ENCODE results near the gene CNIH4. TPM values are rescaled to one million over a fixed set of nuclear protein-coding genes. Genes with fewer than 3 reads are reported as not detected.

CNIH4 gene
- total RNA-seq, 1 experiment from 2014 or later, result 49.1 TPM

- no peak for DNase-seq
- peaks cover 26% of the 10 kb centered on the region for H3K79me2 ChIP-seq (ENCODE audit: low read length)
- no peaks in the 10 kb centered on the region for H4K20me1 ChIP-seq (ENCODE audit: insufficient read depth, low read depth, low read length)
- no peak overlapping the region for H2AFZ ChIP-seq (ENCODE audit: low read length)
- H3K9me3 ChIP-seq (ENCODE audit: low read length), result no peaks in the 10 kb centered on the region
- no peaks in the 10 kb centered on the region for H3K9me2 ChIP-seq (replicated peaks; ENCODE audit: insufficient read depth, low read length)
- H3K4me3 ChIP-seq (ENCODE audit: low read length), result no peak overlapping the region
- H3K27me3 ChIP-seq (ENCODE audit: low read length), result no peaks in the 10 kb centered on the region
- H3K36me3 ChIP-seq (ENCODE audit: insufficient read depth, low read length), result peaks cover 78% of the 10 kb centered on the region
- H3K4me2 ChIP-seq (ENCODE audit: low read depth, low read length, poor library complexity, severe bottlenecking), result no peak overlapping the region
- no peak overlapping the region for H3K27ac ChIP-seq (ENCODE audit: low read length)
- no peak overlapping the region for H3K9ac ChIP-seq (ENCODE audit: low read length)
- no peaks in the 10 kb centered on the region for H3K4me1 ChIP-seq (ENCODE audit: low read length)
Observed at GRCh38 chr1:224399887-224400286, 43.2 kb downstream of the CNIH4 start.

- no peak for DNase-seq
- H3K27ac ChIP-seq (ENCODE audit: low read length), result no peak overlapping the region
Observed at GRCh38 chr1:224402472-224403036, 45.9 kb downstream of the CNIH4 start.

GRCh38 chr1:224404916-224405603 lies 48.4 kb downstream of the CNIH4 start:
- no peaks in the 10 kb centered on the region for H3K4me1 ChIP-seq (ENCODE audit: low read length)
- no peak overlapping the region for H3K27ac ChIP-seq (ENCODE audit: low read length)
- H3K79me2 ChIP-seq (ENCODE audit: low read length), result peaks cover 46% of the 10 kb centered on the region
- no peak overlapping the region for H3K4me3 ChIP-seq (ENCODE audit: low read length)
- H3K4me2 ChIP-seq (ENCODE audit: low read depth, low read length, poor library complexity, severe bottlenecking), result no peak overlapping the region
- H3K36me3 ChIP-seq (ENCODE audit: insufficient read depth, low read length), result peaks cover 63% of the 10 kb centered on the region
- no peaks in the 10 kb centered on the region for H3K9me2 ChIP-seq (replicated peaks; ENCODE audit: insufficient read depth, low read length)
- H3K9me3 ChIP-seq (ENCODE audit: low read length), result no peaks in the 10 kb centered on the region
- H2AFZ ChIP-seq (ENCODE audit: low read length), result no peak overlapping the region
- H4K20me1 ChIP-seq (ENCODE audit: insufficient read depth, low read depth, low read length), result no peaks in the 10 kb centered on the region
- no peaks in the 10 kb centered on the region for H3K27me3 ChIP-seq (ENCODE audit: low read length)
- DNase-seq, result no peak
- H3K9ac ChIP-seq (ENCODE audit: low read length), result no peak overlapping the region

More at GRCh38 chr1:224402472-224403036, 45.9 kb downstream of the CNIH4 start:
- Histone ChIP-seq H2AFZ (ENCODE audit: low read length) (no peak overlapping the region), H4K20me1 (ENCODE audit: insufficient read depth, low read depth, low read length) (no peaks in the 10 kb centered on the region), H3K79me2 (ENCODE audit: low read length) (peaks cover 35% of the 10 kb centered on the region), H3K4me3 (ENCODE audit: low read length) (no peak overlapping the region), H3K9me3 (ENCODE audit: low read length) (no peaks in the 10 kb centered on the region), H3K4me2 (ENCODE audit: low read depth, low read length, poor library complexity, severe bottlenecking) (no peak overlapping the region), H3K4me1 (ENCODE audit: low read length) (no peaks in the 10 kb centered on the region), H3K9ac (ENCODE audit: low read length) (no peak overlapping the region), H3K9me2 (replicated peaks; ENCODE audit: insufficient read depth, low read length) (no peaks in the 10 kb centered on the region), H3K27me3 (ENCODE audit: low read length) (no peaks in the 10 kb centered on the region), H3K36me3 (ENCODE audit: insufficient read depth, low read length) (peaks cover 69% of the 10 kb centered on the region)

- Histone ChIP-seq H3K79me2 (ENCODE audit: low read length) (peaks cover 46% of the 10 kb centered on the region), H3K27ac (ENCODE audit: low read length) (no peak overlapping the region), H3K9me2 (replicated peaks; ENCODE audit: insufficient read depth, low read length) (no peaks in the 10 kb centered on the region), H3K4me1 (ENCODE audit: low read length) (no peaks in the 10 kb centered on the region), H2AFZ (ENCODE audit: low read length) (no peak overlapping the region), H3K36me3 (ENCODE audit: insufficient read depth, low read length) (peaks cover 67% of the 10 kb centered on the region), H3K9me3 (ENCODE audit: low read length) (no peaks in the 10 kb centered on the region), H3K27me3 (ENCODE audit: low read length) (no peaks in the 10 kb centered on the region), H3K4me2 (ENCODE audit: low read depth, low read length, poor library complexity, severe bottlenecking) (no peak overlapping the region), H3K4me3 (ENCODE audit: low read length) (no peak overlapping the region), H3K9ac (ENCODE audit: low read length) (no peak overlapping the region), H4K20me1 (ENCODE audit: insufficient read depth, low read depth, low read length) (no peaks in the 10 kb centered on the region)
- DNase-seq, result no peak
Observed at GRCh38 chr1:224405604-224405970, 48.9 kb downstream of the CNIH4 start.

- no peak for DNase-seq
- H2AFZ ChIP-seq (ENCODE audit: low read length), result no peak overlapping the region
- no peaks in the 10 kb centered on the region for H3K27me3 ChIP-seq (ENCODE audit: low read length)
- H3K4me2 ChIP-seq (ENCODE audit: low read depth, low read length, poor library complexity, severe bottlenecking), result no peak overlapping the region
- H3K36me3 ChIP-seq (ENCODE audit: insufficient read depth, low read length), result peaks cover 68% of the 10 kb centered on the region
- no peaks in the 10 kb centered on the region for H3K9me2 ChIP-seq (replicated peaks; ENCODE audit: insufficient read depth, low read length)
- no peak overlapping the region for H3K27ac ChIP-seq (ENCODE audit: low read length)
- H3K4me1 ChIP-seq (ENCODE audit: low read length), result no peaks in the 10 kb centered on the region
- no peaks in the 10 kb centered on the region for H3K9me3 ChIP-seq (ENCODE audit: low read length)
- peaks cover 41% of the 10 kb centered on the region for H3K79me2 ChIP-seq (ENCODE audit: low read length)
- no peak overlapping the region for H3K4me3 ChIP-seq (ENCODE audit: low read length)
- no peaks in the 10 kb centered on the region for H4K20me1 ChIP-seq (ENCODE audit: insufficient read depth, low read depth, low read length)
- H3K9ac ChIP-seq (ENCODE audit: low read length), result no peak overlapping the region
Observed at GRCh38 chr1:224406216-224406615, 49.5 kb downstream of the CNIH4 start.

GRCh38 chr1:224407571-224408293 lies 51.1 kb downstream of the CNIH4 start:
- peaks cover 31% of the 10 kb centered on the region for H3K79me2 ChIP-seq (ENCODE audit: low read length)
- H4K20me1 ChIP-seq (ENCODE audit: insufficient read depth, low read depth, low read length), result no peaks in the 10 kb centered on the region
- H3K4me1 ChIP-seq (ENCODE audit: low read length), result no peaks in the 10 kb centered on the region
- no peaks in the 10 kb centered on the region for H3K9me3 ChIP-seq (ENCODE audit: low read length)
- no peak for DNase-seq
- no peak overlapping the region for H3K4me3 ChIP-seq (ENCODE audit: low read length)
- peaks cover 66% of the 10 kb centered on the region for H3K36me3 ChIP-seq (ENCODE audit: insufficient read depth, low read length)
- H3K27ac ChIP-seq (ENCODE audit: low read length), result no peak overlapping the region
- H3K9ac ChIP-seq (ENCODE audit: low read length), result no peak overlapping the region
- no peaks in the 10 kb centered on the region for H3K27me3 ChIP-seq (ENCODE audit: low read length)
- no peak overlapping the region for H2AFZ ChIP-seq (ENCODE audit: low read length)
- H3K4me2 ChIP-seq (ENCODE audit: low read depth, low read length, poor library complexity, severe bottlenecking), result no peak overlapping the region
- no peaks in the 10 kb centered on the region for H3K9me2 ChIP-seq (replicated peaks; ENCODE audit: insufficient read depth, low read length)

- Histone ChIP-seq H3K4me3 (ENCODE audit: low read length) (no peak overlapping the region), H3K36me3 (ENCODE audit: insufficient read depth, low read length) (peaks cover 67% of the 10 kb centered on the region), H3K4me1 (ENCODE audit: low read length) (no peaks in the 10 kb centered on the region), H3K9me2 (replicated peaks; ENCODE audit: insufficient read depth, low read length) (no peaks in the 10 kb centered on the region), H3K4me2 (ENCODE audit: low read depth, low read length, poor library complexity, severe bottlenecking) (no peak overlapping the region), H3K27me3 (ENCODE audit: low read length) (no peaks in the 10 kb centered on the region), H3K9ac (ENCODE audit: low read length) (no peak overlapping the region), H4K20me1 (ENCODE audit: insufficient read depth, low read depth, low read length) (no peaks in the 10 kb centered on the region), H3K79me2 (ENCODE audit: low read length) (peaks cover 31% of the 10 kb centered on the region), H2AFZ (ENCODE audit: low read length) (no peak overlapping the region), H3K9me3 (ENCODE audit: low read length) (no peaks in the 10 kb centered on the region), H3K27ac (ENCODE audit: low read length) (no peak overlapping the region)
- no peak for DNase-seq
Observed at GRCh38 chr1:224408294-224408590, 51.6 kb downstream of the CNIH4 start.

- H2AFZ ChIP-seq (ENCODE audit: low read length), result no peak overlapping the region
- no peak overlapping the region for H3K9ac ChIP-seq (ENCODE audit: low read length)
- H3K27me3 ChIP-seq (ENCODE audit: low read length), result no peaks in the 10 kb centered on the region
- no peaks in the 10 kb centered on the region for H4K20me1 ChIP-seq (ENCODE audit: insufficient read depth, low read depth, low read length)
- DNase-seq, result no peak
- no peaks in the 10 kb centered on the region for H3K9me3 ChIP-seq (ENCODE audit: low read length)
- no peaks in the 10 kb centered on the region for H3K4me1 ChIP-seq (ENCODE audit: low read length)
- H3K4me2 ChIP-seq (ENCODE audit: low read depth, low read length, poor library complexity, severe bottlenecking), result no peak overlapping the region
- H3K36me3 ChIP-seq (ENCODE audit: insufficient read depth, low read length), result peaks cover 46% of the 10 kb centered on the region
- H3K9me2 ChIP-seq (replicated peaks; ENCODE audit: insufficient read depth, low read length), result no peaks in the 10 kb centered on the region
- H3K4me3 ChIP-seq (ENCODE audit: low read length), result no peak overlapping the region
- H3K27ac ChIP-seq (ENCODE audit: low read length), result no peak overlapping the region
- H3K79me2 ChIP-seq (ENCODE audit: low read length), result peaks cover 14% of the 10 kb centered on the region
Observed at GRCh38 chr1:224411766-224412165, 55.1 kb downstream of the CNIH4 start.

Measured in Karpas-422 (cell line).